ENCODE results near the gene DNAAF3. TPM values are rescaled to one million over a fixed set of nuclear protein-coding genes. Genes with fewer than 3 reads are reported as not detected.
A peak's percentile ranks its signal among the peaks of the same experiment; 100 is the strongest.

The DNAAF3 gene
- total RNA-seq, 1 donor from 2014 or later: 2.2 TPM

DNA sequence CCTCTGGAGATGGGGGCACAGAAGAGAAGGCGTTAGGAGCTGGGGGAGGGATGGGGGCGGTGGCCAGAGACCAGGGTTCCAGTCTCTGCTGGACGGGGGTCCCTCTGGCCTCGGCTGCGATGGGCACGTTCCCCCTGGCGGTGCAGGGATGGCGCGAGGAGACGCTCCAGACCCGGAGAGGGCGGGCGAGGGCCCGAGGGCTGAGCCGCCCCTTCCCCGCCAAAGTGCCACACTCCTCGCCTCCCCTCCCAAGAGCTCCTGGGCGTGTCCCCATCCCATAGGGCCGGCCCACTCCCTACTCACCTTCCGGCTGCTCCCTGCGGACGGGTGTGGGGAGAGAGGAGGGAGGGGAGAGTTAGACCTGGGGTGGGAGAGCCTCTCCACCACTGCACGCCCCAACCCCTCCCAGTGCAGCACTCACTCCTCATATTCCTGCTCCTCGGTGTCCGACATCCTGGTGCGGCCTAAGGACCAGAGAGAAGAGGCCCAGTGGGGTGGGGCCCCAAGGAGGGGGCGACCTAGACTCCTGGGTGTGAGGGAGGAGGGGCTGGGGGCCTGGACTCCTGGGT, 19.6 kb downstream of the DNAAF3 start:
- Mint-ChIP-seq H3K4me3 (ENCODE audit: unreplicated experiment) (no peak overlapping the region), H3K27me3 (ENCODE audit: unreplicated experiment) (peaks cover 24% of the 10 kb centered on the region), H3K4me1 (ENCODE audit: unreplicated experiment) (no peaks in the 10 kb centered on the region), H3K27ac (ENCODE audit: unreplicated experiment) (no peak overlapping the region), H3K9me3 (ENCODE audit: unreplicated experiment) (peaks cover 1% of the 10 kb centered on the region), H3K36me3 (ENCODE audit: low read depth, unreplicated experiment) (peaks cover 7% of the 10 kb centered on the region)
- TF ChIP-seq, protein P1, sequence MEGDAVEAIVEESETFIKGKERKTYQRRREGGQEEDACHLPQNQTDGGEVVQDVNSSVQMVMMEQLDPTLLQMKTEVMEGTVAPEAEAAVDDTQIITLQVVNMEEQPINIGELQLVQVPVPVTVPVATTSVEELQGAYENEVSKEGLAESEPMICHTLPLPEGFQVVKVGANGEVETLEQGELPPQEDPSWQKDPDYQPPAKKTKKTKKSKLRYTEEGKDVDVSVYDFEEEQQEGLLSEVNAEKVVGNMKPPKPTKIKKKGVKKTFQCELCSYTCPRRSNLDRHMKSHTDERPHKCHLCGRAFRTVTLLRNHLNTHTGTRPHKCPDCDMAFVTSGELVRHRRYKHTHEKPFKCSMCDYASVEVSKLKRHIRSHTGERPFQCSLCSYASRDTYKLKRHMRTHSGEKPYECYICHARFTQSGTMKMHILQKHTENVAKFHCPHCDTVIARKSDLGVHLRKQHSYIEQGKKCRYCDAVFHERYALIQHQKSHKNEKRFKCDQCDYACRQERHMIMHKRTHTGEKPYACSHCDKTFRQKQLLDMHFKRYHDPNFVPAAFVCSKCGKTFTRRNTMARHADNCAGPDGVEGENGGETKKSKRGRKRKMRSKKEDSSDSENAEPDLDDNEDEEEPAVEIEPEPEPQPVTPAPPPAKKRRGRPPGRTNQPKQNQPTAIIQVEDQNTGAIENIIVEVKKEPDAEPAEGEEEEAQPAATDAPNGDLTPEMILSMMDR (IDR thresholded peaks at IDR 0.05; ENCODE audit: unreplicated experiment): no peak
- DNase-seq (ENCODE audit: low spot score): no peak

DNA sequence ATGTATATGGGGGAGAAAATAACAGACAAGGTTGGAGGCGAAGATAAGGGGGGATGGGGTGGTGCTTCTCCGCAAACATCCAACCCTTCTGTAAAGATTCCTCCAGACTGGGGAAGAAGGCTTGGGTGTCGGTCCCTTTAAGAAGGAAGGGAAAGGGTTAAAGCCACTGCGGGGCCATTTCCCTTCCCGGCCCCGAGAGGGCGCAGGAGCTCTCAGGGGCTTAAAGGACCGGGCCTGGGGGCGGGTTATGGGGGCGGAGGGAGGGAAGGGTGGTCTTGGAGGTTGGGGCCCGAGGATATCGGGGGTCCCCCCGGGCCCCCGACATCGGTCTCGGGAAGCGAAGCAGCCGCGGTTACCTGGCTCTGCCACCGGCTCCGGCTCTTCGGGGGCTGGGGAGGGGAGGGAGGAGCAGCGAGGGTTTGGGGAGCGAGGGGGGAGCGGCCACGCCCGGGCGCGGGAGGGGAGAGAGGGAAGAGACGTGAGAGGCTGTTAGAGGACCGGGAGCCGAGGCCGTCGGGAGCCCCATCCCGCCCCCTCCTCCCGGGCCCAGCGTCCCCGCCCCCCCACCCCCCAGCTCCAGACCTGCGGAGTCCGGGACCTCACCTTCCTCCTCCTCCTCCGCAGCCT, 20.2 kb downstream of the DNAAF3 start:
- TF ChIP-seq, protein P1 (IDR thresholded peaks at IDR 0.05; ENCODE audit: unreplicated experiment): peak; percentile 65
- H3K9me3 Mint-ChIP-seq (ENCODE audit: unreplicated experiment): no peaks in the 10 kb centered on the region
- H3K27ac Mint-ChIP-seq (ENCODE audit: unreplicated experiment): no peak overlapping the region
- DNase-seq (ENCODE audit: low spot score): no peak
- H3K4me1 Mint-ChIP-seq (ENCODE audit: unreplicated experiment): no peaks in the 10 kb centered on the region
- peaks cover 19% of the 10 kb centered on the region for H3K27me3 Mint-ChIP-seq (ENCODE audit: unreplicated experiment)
- H3K4me3 Mint-ChIP-seq (ENCODE audit: unreplicated experiment): no peak overlapping the region
- peaks cover 7% of the 10 kb centered on the region for H3K36me3 Mint-ChIP-seq (ENCODE audit: low read depth, unreplicated experiment)

DNA sequence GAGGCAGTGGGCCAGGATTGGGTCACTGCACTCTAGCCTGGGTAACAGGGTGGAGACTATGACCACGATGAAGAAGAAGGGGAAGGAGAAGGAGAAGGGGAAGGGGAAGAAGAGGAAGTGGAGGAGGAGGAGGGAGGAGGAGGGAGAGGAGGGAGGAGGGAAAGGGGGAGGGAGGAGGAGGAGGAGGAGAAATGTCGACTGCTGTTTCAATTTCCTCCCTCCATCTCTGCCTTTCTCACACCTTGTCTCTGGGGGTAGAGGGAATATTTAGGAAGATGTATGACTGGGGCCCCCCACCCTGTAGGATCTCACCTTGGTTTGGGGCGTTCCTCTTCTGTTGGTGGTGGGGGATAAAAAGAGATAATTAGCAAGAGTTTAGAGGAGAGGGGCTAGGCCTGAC, 21.2 kb downstream of the DNAAF3 start:
- H3K4me1 Mint-ChIP-seq (ENCODE audit: unreplicated experiment): no peaks in the 10 kb centered on the region
- TF ChIP-seq, protein P1 (IDR thresholded peaks at IDR 0.05; ENCODE audit: unreplicated experiment): no peak

DNA sequence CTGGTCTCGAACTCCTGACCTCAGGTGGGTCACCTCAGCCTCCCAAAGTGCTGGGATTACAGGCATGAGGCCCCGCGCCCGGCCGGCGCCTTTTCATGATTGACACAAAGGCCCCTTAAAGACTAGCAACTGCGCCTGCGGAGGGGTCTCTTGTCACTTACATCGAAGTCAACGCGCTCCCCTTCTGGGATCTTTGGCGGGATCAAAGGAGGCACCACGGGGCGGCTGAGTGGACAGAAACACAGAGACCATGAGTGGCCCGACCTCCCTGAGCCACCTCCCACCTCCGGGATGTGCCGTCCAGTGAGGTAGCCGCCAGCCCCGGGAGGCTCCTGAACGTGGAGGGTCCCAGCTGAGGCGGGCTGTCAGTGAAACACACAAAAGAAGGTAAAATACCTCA, 24.7 kb downstream of the DNAAF3 start:
- DNase-seq (ENCODE audit: low spot score): no peak
- H3K9me3 Mint-ChIP-seq (ENCODE audit: unreplicated experiment): no peaks in the 10 kb centered on the region
- no peak overlapping the region for H3K4me3 Mint-ChIP-seq (ENCODE audit: unreplicated experiment)
- TF ChIP-seq, protein P1 (IDR thresholded peaks at IDR 0.05; ENCODE audit: unreplicated experiment): no peak
- no peak overlapping the region for H3K27ac Mint-ChIP-seq (ENCODE audit: unreplicated experiment)
- H3K27me3 Mint-ChIP-seq (ENCODE audit: unreplicated experiment): peaks cover 15% of the 10 kb centered on the region
- H3K36me3 Mint-ChIP-seq (ENCODE audit: low read depth, unreplicated experiment): no peaks in the 10 kb centered on the region
- no peaks in the 10 kb centered on the region for H3K4me1 Mint-ChIP-seq (ENCODE audit: unreplicated experiment)

More for the DNA sequence above, 21.2 kb downstream of the DNAAF3 start:
- peaks cover 17% of the 10 kb centered on the region for H3K27me3 Mint-ChIP-seq (ENCODE audit: unreplicated experiment)
- no peak overlapping the region for H3K27ac Mint-ChIP-seq (ENCODE audit: unreplicated experiment)
- H3K36me3 Mint-ChIP-seq (ENCODE audit: low read depth, unreplicated experiment): peaks cover 4% of the 10 kb centered on the region
- no peak for DNase-seq (ENCODE audit: low spot score)
- no peaks in the 10 kb centered on the region for H3K9me3 Mint-ChIP-seq (ENCODE audit: unreplicated experiment)
- H3K4me3 Mint-ChIP-seq (ENCODE audit: unreplicated experiment): no peak overlapping the region

DNA sequence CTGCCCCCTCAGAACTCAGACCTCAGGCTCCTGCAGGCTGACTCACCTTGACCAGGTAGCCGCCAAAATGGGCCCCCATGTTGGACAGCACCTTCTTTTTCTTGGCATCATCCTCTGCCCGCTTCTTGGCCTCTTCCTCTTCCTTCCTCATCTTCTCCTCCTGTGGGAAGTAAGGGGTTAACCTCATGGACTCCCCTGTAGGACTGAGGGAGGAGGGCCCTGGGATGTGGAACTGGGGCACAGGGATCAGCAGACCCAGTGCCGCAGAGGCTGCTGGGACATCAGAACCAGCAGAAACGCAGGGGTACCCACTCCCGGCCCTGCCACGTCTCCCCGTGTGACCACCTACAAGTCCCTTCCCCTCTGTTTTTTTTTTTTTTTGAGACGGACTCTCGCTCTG, 28.5 kb downstream of the DNAAF3 start:
- TF ChIP-seq, protein P1 (IDR thresholded peaks at IDR 0.05; ENCODE audit: unreplicated experiment): no peak
- Mint-ChIP-seq H3K4me1 (ENCODE audit: unreplicated experiment) (peaks cover 7% of the 10 kb centered on the region), H3K4me3 (ENCODE audit: unreplicated experiment) (no peak overlapping the region), H3K27me3 (ENCODE audit: unreplicated experiment) (peaks cover 9% of the 10 kb centered on the region), H3K27ac (ENCODE audit: unreplicated experiment) (no peak overlapping the region), H3K36me3 (ENCODE audit: low read depth, unreplicated experiment) (no peaks in the 10 kb centered on the region), H3K9me3 (ENCODE audit: unreplicated experiment) (no peaks in the 10 kb centered on the region)
- no peak for DNase-seq (ENCODE audit: low spot score)
